Measurements from ENCODE around the gene CFAP61.
"Not testable (repeated sequence)": the region's sequence is repeated elsewhere in the genome, so short reads cannot be mapped to it uniquely, and the experiment has no call there.

Gene CFAP61

GRCh38 chr20:20089939-20090338, 37.6 kb downstream of the CFAP61 start:
- Mint-ChIP-seq H3K4me3 (no peak overlapping the region), H3K36me3 (no peaks in the 10 kb centered on the region), H3K4me1 (no peaks in the 10 kb centered on the region), H3K9me3 (no peaks in the 10 kb centered on the region), H3K27ac (no peak overlapping the region), H3K27me3 (peaks cover 10% of the 10 kb centered on the region)
- DNase-seq (ENCODE audit: low spot score in 2 of 2) (no peak), ATAC-seq (ENCODE audit: low read depth) (no peak)

GRCh38 chr20:20092827-20093226, 40.5 kb downstream of the CFAP61 start:
- Mint-ChIP-seq H3K27me3 (peaks cover 13% of the 10 kb centered on the region), H3K36me3 (no peaks in the 10 kb centered on the region)

GRCh38 chr20:20094410-20094809, 42.1 kb downstream of the CFAP61 start:
- Mint-ChIP-seq H3K4me3 (no peak overlapping the region), H3K9me3 (no peaks in the 10 kb centered on the region), H3K4me1 (no peaks in the 10 kb centered on the region), H3K27ac (no peak overlapping the region), H3K27me3 (peaks cover 15% of the 10 kb centered on the region), H3K36me3 (no peaks in the 10 kb centered on the region)
- ATAC-seq (ENCODE audit: low read depth) = no peak
- DNase-seq (ENCODE audit: low spot score in 2 of 2) = no peak

More at GRCh38 chr20:20092827-20093226, 40.5 kb downstream of the CFAP61 start:
- Mint-ChIP-seq H3K27ac (no peak overlapping the region), H3K9me3 (no peaks in the 10 kb centered on the region), H3K4me1 (no peaks in the 10 kb centered on the region), H3K4me3 (no peak overlapping the region)
- ATAC-seq (ENCODE audit: low read depth) (no peak), DNase-seq (ENCODE audit: low spot score in 2 of 2) (no peak)

GRCh38 chr20:20095114-20095872, 43.0 kb downstream of the CFAP61 start:
- H3K9me3 Mint-ChIP-seq = no peaks in the 10 kb centered on the region
- ATAC-seq (ENCODE audit: low read depth) (no peak), DNase-seq (ENCODE audit: low spot score in 2 of 2) (no peak)
- no peak overlapping the region for H3K27ac Mint-ChIP-seq
- H3K36me3 Mint-ChIP-seq = no peaks in the 10 kb centered on the region
- H3K4me1 Mint-ChIP-seq = no peaks in the 10 kb centered on the region
- no peak overlapping the region for H3K4me3 Mint-ChIP-seq
- peaks cover 12% of the 10 kb centered on the region for H3K27me3 Mint-ChIP-seq

- ATAC-seq (ENCODE audit: low read depth) (no peak), DNase-seq (ENCODE audit: low spot score in 2 of 2) (no peak)
- no peak overlapping the region for H3K27ac Mint-ChIP-seq
- peaks cover 10% of the 10 kb centered on the region for H3K27me3 Mint-ChIP-seq
- no peak overlapping the region for H3K4me3 Mint-ChIP-seq
- no peaks in the 10 kb centered on the region for H3K9me3 Mint-ChIP-seq
- no peaks in the 10 kb centered on the region for H3K4me1 Mint-ChIP-seq
- no peaks in the 10 kb centered on the region for H3K36me3 Mint-ChIP-seq
Observed at GRCh38 chr20:20096421-20096820, 44.1 kb downstream of the CFAP61 start.

- H3K9me3 Mint-ChIP-seq = peaks cover 2% of the 10 kb centered on the region
- peaks cover 1% of the 10 kb centered on the region for H3K36me3 Mint-ChIP-seq
- DNase-seq (ENCODE audit: low spot score in 2 of 2) (no peak), ATAC-seq (ENCODE audit: low read depth) (no peak)
- no peak overlapping the region for H3K27ac Mint-ChIP-seq
- H3K4me3 Mint-ChIP-seq = no peak overlapping the region
- no peaks in the 10 kb centered on the region for H3K4me1 Mint-ChIP-seq
- H3K27me3 Mint-ChIP-seq = peaks cover 7% of the 10 kb centered on the region
Observed at GRCh38 chr20:20100881-20101280, 48.5 kb downstream of the CFAP61 start.

- no peak overlapping the region for H3K4me3 Mint-ChIP-seq
- no peak for ATAC-seq (ENCODE audit: low read depth)
- peaks cover 1% of the 10 kb centered on the region for H3K36me3 Mint-ChIP-seq
- no peak overlapping the region for H3K27ac Mint-ChIP-seq
- H3K4me1 Mint-ChIP-seq = no peaks in the 10 kb centered on the region
- peaks cover 2% of the 10 kb centered on the region for H3K9me3 Mint-ChIP-seq
- H3K27me3 Mint-ChIP-seq = peaks cover 7% of the 10 kb centered on the region
- DNase-seq (ENCODE audit: low spot score in 2 of 2) = no peak
Observed at GRCh38 chr20:20102163-20102562, 49.8 kb downstream of the CFAP61 start.

- H3K9me3 Mint-ChIP-seq = peaks cover 2% of the 10 kb centered on the region
- H3K4me1 Mint-ChIP-seq = no peaks in the 10 kb centered on the region
- no peak for ATAC-seq (ENCODE audit: low read depth)
- no peak for DNase-seq (ENCODE audit: low spot score in 2 of 2)
- no peak overlapping the region for H3K27ac Mint-ChIP-seq
- H3K27me3 Mint-ChIP-seq = peaks cover 6% of the 10 kb centered on the region
- H3K36me3 Mint-ChIP-seq = peaks cover 1% of the 10 kb centered on the region
- H3K4me3 Mint-ChIP-seq = no peak overlapping the region
Observed at GRCh38 chr20:20102716-20103258, 50.5 kb downstream of the CFAP61 start.

GRCh38 chr20:20103486-20103885, 51.2 kb downstream of the CFAP61 start:
- no peak overlapping the region for H3K4me3 Mint-ChIP-seq
- H3K27ac Mint-ChIP-seq = no peak overlapping the region

GRCh38 chr20:20123187-20123586, 70.9 kb downstream of the CFAP61 start:
- not testable (repeated sequence) for H3K4me3 Mint-ChIP-seq; H3K27me3 Mint-ChIP-seq; DNase-seq (ENCODE audit: low spot score in 2 of 2); H3K36me3 Mint-ChIP-seq; H3K4me1 Mint-ChIP-seq; ATAC-seq (ENCODE audit: low read depth); H3K27ac Mint-ChIP-seq
- peaks cover 16% of the 10 kb centered on the region for H3K9me3 Mint-ChIP-seq

More at GRCh38 chr20:20103486-20103885, 51.2 kb downstream of the CFAP61 start:
- peaks cover 1% of the 10 kb centered on the region for H3K36me3 Mint-ChIP-seq
- H3K27me3 Mint-ChIP-seq = peaks cover 4% of the 10 kb centered on the region
- peaks cover 2% of the 10 kb centered on the region for H3K9me3 Mint-ChIP-seq
- no peak for DNase-seq (ENCODE audit: low spot score in 2 of 2)
- H3K4me1 Mint-ChIP-seq = no peaks in the 10 kb centered on the region
- ATAC-seq (ENCODE audit: low read depth) = no peak

- Mint-ChIP-seq H3K9me3 (peaks cover 8% of the 10 kb centered on the region), H3K36me3 (no peaks in the 10 kb centered on the region), H3K4me3 (no peak overlapping the region)
Observed at GRCh38 chr20:20130399-20130798, 78.1 kb downstream of the CFAP61 start.

GRCh38 chr20:20134941-20135575, 82.7 kb downstream of the CFAP61 start:
- H3K27ac Mint-ChIP-seq = no peak overlapping the region
- ATAC-seq (ENCODE audit: low read depth) (no peak), DNase-seq (ENCODE audit: low spot score in 2 of 2) (no peak)
- H3K36me3 Mint-ChIP-seq = no peaks in the 10 kb centered on the region
- H3K9me3 Mint-ChIP-seq = peaks cover 8% of the 10 kb centered on the region
- peaks cover 3% of the 10 kb centered on the region for H3K27me3 Mint-ChIP-seq
- no peaks in the 10 kb centered on the region for H3K4me1 Mint-ChIP-seq
- H3K4me3 Mint-ChIP-seq = no peak overlapping the region

More at GRCh38 chr20:20130399-20130798, 78.1 kb downstream of the CFAP61 start:
- no peak for DNase-seq (ENCODE audit: low spot score in 2 of 2)
- peaks cover 8% of the 10 kb centered on the region for H3K27me3 Mint-ChIP-seq
- H3K27ac Mint-ChIP-seq = no peak overlapping the region
- ATAC-seq (ENCODE audit: low read depth) = no peak
- H3K4me1 Mint-ChIP-seq = no peaks in the 10 kb centered on the region

GRCh38 chr20:20136313-20136712, 84.0 kb downstream of the CFAP61 start:
- H3K27me3 Mint-ChIP-seq = peaks cover 3% of the 10 kb centered on the region
- DNase-seq (ENCODE audit: low spot score in 2 of 2) (no peak), ATAC-seq (ENCODE audit: low read depth) (no peak)
- H3K4me3 Mint-ChIP-seq = no peak overlapping the region
- no peaks in the 10 kb centered on the region for H3K4me1 Mint-ChIP-seq
- H3K9me3 Mint-ChIP-seq = peaks cover 5% of the 10 kb centered on the region
- H3K27ac Mint-ChIP-seq = no peak overlapping the region
- no peaks in the 10 kb centered on the region for H3K36me3 Mint-ChIP-seq

GRCh38 chr20:20137851-20138250, 85.5 kb downstream of the CFAP61 start:
- no peak overlapping the region for H3K27ac Mint-ChIP-seq
- H3K4me1 Mint-ChIP-seq = no peaks in the 10 kb centered on the region
- no peaks in the 10 kb centered on the region for H3K36me3 Mint-ChIP-seq
- no peak overlapping the region for H3K4me3 Mint-ChIP-seq
- H3K9me3 Mint-ChIP-seq = peaks cover 5% of the 10 kb centered on the region
- DNase-seq (ENCODE audit: low spot score in 2 of 2) (no peak), ATAC-seq (ENCODE audit: low read depth) (no peak)
- H3K27me3 Mint-ChIP-seq = peaks cover 3% of the 10 kb centered on the region
